Measurements from ENCODE around the gene TPRG1.

GRCh38 chr3:189148081-189148507, 23.7 kb upstream of the TPRG1 start:
- TF ChIP-seq GATA3 (IDR thresholded peaks at IDR 0.05; ENCODE audit: low read depth, low read length): no peak
- no peak for TF ChIP-seq GATA2 (IDR thresholded peaks at IDR 0.05; ENCODE audit: low read depth, low read length)

Data from SH-SY5Y (cell line).